Natural killer cell (primary cell): ENCODE data around the gene ARF5. TPM values are rescaled to one million over a fixed set of nuclear protein-coding genes. Genes with fewer than 3 reads are reported as not detected.

ENCODE experiments used
- ATAC-seq, 3 donors: fragments of 150-1000 bp in 2 of 3; fragments of 200-7000 bp in 1 of 3; cut with Tn5 transposase; 1 replicate in 1 of 3; 2 replicates in 2 of 3; pipeline ENCODE4 v1.10.0; 2021; ENCODE audit warnings: mild to moderate bottlenecking in 2 of 3, moderate library complexity in 2 of 3
- DNase-seq, 2 donors: peaks; one replicate each; pipeline versions ENCODE4 v3.0.0 to v3.0.0-alpha.2; 2013 to 2021; ENCODE audit warnings: mixed read lengths in 1 of 2
- H3K27ac ChIP-seq: one replicate; pipeline ENCODE4 v1.5.1; 2013; ENCODE audit warnings: mild to moderate bottlenecking, low read length
- H3K27me3 ChIP-seq: one replicate; pipeline ENCODE4 v1.6.1; 2013; ENCODE audit warnings: low read length; ENCODE audit not compliant: control insufficient read depth, insufficient read depth
- H3K36me3 ChIP-seq: one replicate; pipeline ENCODE4 v1.6.1; 2013; ENCODE audit warnings: low read length; ENCODE audit not compliant: control insufficient read depth, insufficient read depth
- H3K4me1 ChIP-seq: one replicate; pipeline ENCODE4 v1.6.1; 2013; ENCODE audit warnings: low read length; ENCODE audit not compliant: control insufficient read depth, insufficient read depth
- H3K4me3 ChIP-seq: one replicate; pipeline ENCODE4 v1.5.1; 2013; ENCODE audit warnings: low read length
- H3K9me3 ChIP-seq: one replicate; pipeline ENCODE4 v1.6.1; 2013; ENCODE audit warnings: low read length; ENCODE audit not compliant: control insufficient read depth, insufficient read depth
- H3K27ac Mint-ChIP-seq, 2 donors: one replicate each; pipeline ENCODE4 v1.8.0; 2022; ENCODE audit warnings: mild to moderate bottlenecking in 2 of 2, mixed read lengths in 2 of 2, moderate library complexity in 1 of 2
- H3K27me3 Mint-ChIP-seq, 2 donors: one replicate each; pipeline ENCODE4 v1.8.0; 2022; ENCODE audit warnings: low read depth in 2 of 2, mixed read lengths in 2 of 2
- H3K36me3 Mint-ChIP-seq: one replicate; pipeline ENCODE4 v1.8.0; 2022; ENCODE audit warnings: mixed read lengths
- H3K4me1 Mint-ChIP-seq, 2 donors: one replicate each; pipeline ENCODE4 v1.8.0; 2022; ENCODE audit warnings: mixed read lengths in 2 of 2
- H3K4me3 Mint-ChIP-seq: one replicate; pipeline ENCODE4 v1.8.0; 2022; ENCODE audit warnings: mild to moderate bottlenecking, moderate library complexity, mixed read lengths
- H3K9me3 Mint-ChIP-seq, 2 donors: one replicate each; pipeline ENCODE4 v1.8.0; 2022; ENCODE audit warnings: mixed read lengths in 2 of 2
- WGBS: methylation state at CpG from one replicate; pipeline ENCODE4 v1.1.7; 2013; ENCODE audit warnings: missing lambda C conversion rate; ENCODE audit not compliant: insufficient coverage; 5-methylcytosine and 5-hydroxymethylcytosine counted together
- intact Hi-C: fragments of 100-400 bp; cut with micrococcal nuclease; formaldehyde crosslinking; loops from one replicate; pipeline ENCODE4 v1.14.2; 2022
- total RNA-seq, 4 donors: library from RNA; stranded (reverse); fragments of 120-200 nt in 1 of 4; gene quantifications; one replicate each; pipeline versions ENCODE4 v1.2.3 to v1.2.4, GENCODE V29; 2013 to 2022
- TF ChIP-seq, protein P1 (sequence below): fragments of 200-600 bp; IDR thresholded peaks from one replicate; pipeline ENCODE4 v1.8.0; 2022; ENCODE audit warnings: antibody characterized with exemption

ARF5 gene
- total RNA-seq, 3 donors from 2014 or later (not counting 1 experiment from before 2014, with no cell fraction given): 102 to 121 (median 109) TPM

DNA sequence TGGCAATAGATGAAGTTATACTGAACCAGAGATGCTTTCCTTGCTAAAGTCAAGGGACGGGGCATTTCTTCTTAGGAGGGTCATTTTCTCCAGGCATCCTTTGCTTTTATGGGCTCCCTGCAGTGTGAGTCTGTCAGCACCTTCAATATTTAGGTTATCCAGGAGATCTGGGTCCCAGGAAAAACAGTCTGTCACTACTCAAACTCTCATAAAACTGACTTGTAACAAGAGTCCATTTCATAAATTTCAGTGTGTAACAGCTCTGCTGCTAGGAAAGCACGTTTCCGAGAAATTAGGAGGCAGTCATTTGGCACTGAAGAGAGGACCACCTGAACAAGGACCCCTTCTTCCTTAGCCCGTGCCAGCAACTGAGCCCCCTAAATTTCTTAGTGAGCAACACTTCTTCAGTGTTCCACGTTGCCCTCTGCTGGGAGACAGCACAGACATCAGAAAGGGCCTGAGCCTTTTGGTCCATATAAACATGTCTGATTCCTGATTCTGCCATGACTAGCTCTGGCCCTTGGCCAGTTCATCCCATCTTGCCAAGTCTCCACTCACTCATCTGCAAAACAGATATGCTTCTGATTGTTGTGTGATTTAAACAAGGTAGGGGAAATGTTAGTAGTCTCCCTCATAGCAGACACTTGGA lies 10.1 kb upstream of the ARF5 start:
- Histone ChIP-seq H3K27me3 (no peaks in the 10 kb centered on the region), H3K9me3 (no peaks in the 10 kb centered on the region), H3K4me3 (no peak overlapping the region), H3K36me3 (peaks cover 39% of the 10 kb centered on the region), H3K27ac (no peak overlapping the region), H3K4me1 (peaks cover 8% of the 10 kb centered on the region)
- 92% methylated on average over 5 of the region's 5 CpGs for WGBS
- intact Hi-C loops: no loop called here
- Mint-ChIP-seq H3K4me3 (no peak overlapping the region), H3K27me3 (no peaks in the 10 kb centered on the region), H3K36me3 (peaks cover 6% of the 10 kb centered on the region), H3K27ac (no peak overlapping the region), H3K4me1 (peaks cover 36 to 49% of the 10 kb centered on the region in 2 donors), H3K9me3 (no peaks in the 10 kb centered on the region)
- ATAC-seq: no peak
- TF ChIP-seq, protein P1, sequence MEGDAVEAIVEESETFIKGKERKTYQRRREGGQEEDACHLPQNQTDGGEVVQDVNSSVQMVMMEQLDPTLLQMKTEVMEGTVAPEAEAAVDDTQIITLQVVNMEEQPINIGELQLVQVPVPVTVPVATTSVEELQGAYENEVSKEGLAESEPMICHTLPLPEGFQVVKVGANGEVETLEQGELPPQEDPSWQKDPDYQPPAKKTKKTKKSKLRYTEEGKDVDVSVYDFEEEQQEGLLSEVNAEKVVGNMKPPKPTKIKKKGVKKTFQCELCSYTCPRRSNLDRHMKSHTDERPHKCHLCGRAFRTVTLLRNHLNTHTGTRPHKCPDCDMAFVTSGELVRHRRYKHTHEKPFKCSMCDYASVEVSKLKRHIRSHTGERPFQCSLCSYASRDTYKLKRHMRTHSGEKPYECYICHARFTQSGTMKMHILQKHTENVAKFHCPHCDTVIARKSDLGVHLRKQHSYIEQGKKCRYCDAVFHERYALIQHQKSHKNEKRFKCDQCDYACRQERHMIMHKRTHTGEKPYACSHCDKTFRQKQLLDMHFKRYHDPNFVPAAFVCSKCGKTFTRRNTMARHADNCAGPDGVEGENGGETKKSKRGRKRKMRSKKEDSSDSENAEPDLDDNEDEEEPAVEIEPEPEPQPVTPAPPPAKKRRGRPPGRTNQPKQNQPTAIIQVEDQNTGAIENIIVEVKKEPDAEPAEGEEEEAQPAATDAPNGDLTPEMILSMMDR: no peak
- DNase-seq: peak in 1 of 2 donors; percentile 15

DNA sequence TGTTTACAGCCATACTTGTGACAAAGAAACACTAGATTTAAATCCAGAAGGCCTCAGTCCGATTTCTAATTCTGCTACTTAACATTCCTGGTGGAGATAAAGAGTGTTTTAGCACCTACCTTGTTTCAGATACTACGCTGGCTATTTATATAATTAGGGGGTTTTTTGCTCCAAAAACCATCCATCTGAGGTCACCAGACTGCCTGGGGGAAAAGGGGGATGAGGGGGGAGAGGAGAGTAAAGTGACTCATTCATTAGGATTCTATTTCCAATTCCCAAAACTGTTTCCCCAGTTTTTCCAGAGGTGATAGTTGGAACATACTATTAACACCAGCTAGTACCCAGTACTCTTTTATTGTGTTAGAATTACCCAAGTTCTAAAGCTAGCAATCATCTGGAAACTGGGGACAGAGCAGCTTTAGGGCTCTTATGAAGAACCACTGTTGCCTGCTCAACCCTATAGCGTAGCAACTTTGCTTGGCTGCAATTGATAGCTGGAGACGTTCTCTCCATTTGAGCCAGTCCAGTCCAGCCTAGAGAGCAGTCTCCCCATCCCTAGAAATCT lies 9.4 kb upstream of the ARF5 start:
- Mint-ChIP-seq H3K4me3 (no peak overlapping the region), H3K36me3 (peaks cover 8% of the 10 kb centered on the region), H3K27me3 (no peaks in the 10 kb centered on the region), H3K9me3 (no peaks in the 10 kb centered on the region), H3K4me1 (peaks cover 43 to 55% of the 10 kb centered on the region in 2 donors), H3K27ac (peak overlapping the region in 1 of 2 donors; percentile 46)
- H3K4me1 ChIP-seq: peaks cover 12% of the 10 kb centered on the region
- ATAC-seq (no peak), DNase-seq (no peak)
- no peak overlapping the region for H3K27ac ChIP-seq
- H3K36me3 ChIP-seq: peaks cover 39% of the 10 kb centered on the region
- TF ChIP-seq, protein P1: no peak
- H3K27me3 ChIP-seq: no peaks in the 10 kb centered on the region
- intact Hi-C loops: no loop called here
- no peaks in the 10 kb centered on the region for H3K9me3 ChIP-seq
- H3K4me3 ChIP-seq: no peak overlapping the region
- WGBS: 92% methylated on average over 3 of the region's 4 CpGs

DNA sequence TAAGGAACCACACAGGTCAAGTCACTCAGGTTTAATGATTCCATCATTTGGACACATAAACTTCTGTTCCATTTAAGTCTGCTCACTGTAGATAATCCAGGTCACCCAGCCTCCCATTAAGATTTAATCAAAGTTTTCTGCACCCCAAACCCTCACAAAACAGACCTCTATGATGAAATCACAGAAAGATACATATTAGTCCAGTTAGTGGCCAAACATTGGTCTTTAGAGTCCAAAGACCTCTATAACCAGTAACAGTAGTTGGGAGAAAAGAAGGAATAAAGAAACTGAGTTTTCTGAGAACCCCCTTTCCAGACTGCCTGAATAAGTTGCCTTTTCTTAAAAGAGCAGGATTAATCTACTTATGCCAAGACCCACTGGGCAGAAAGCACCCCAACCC lies 7.6 kb upstream of the ARF5 start:
- Histone ChIP-seq H3K4me1 (peaks cover 26% of the 10 kb centered on the region), H3K9me3 (no peaks in the 10 kb centered on the region), H3K27ac (no peak overlapping the region), H3K27me3 (no peaks in the 10 kb centered on the region), H3K4me3 (no peak overlapping the region), H3K36me3 (peaks cover 38% of the 10 kb centered on the region)
- no peak for ATAC-seq
- no peak for DNase-seq
- no peak overlapping the region for H3K4me3 Mint-ChIP-seq
- H3K27me3 Mint-ChIP-seq: no peaks in the 10 kb centered on the region
- H3K36me3 Mint-ChIP-seq: peaks cover 8% of the 10 kb centered on the region
- TF ChIP-seq, protein P1: no peak
- intact Hi-C loops: no loop called here
- no peaks in the 10 kb centered on the region for H3K9me3 Mint-ChIP-seq
- peaks cover 58 to 61% of the 10 kb centered on the region in 2 donors for H3K4me1 Mint-ChIP-seq
- H3K27ac Mint-ChIP-seq: peak overlapping the region; percentile 25 to 46

DNA sequence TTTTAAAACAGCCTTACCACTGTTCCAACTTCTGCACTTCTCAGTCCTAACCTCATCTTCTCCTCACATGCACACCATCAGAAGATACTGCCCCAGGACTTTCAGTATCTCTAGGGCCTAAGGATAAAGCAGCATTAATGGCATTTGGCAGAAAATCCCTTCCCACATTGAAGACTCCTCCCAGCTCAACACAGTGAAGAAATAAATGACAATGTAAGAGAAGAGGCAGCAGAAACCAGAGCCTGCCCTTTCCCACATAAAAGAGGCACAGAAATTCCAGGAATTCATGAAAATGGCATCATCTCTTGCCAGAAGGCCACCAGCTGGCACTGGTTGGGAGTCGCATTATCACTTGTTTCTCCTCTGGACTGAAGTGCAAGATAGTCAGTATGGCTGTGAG lies 6.5 kb upstream of the ARF5 start:
- H3K27me3 Mint-ChIP-seq: no peaks in the 10 kb centered on the region
- H3K27ac Mint-ChIP-seq: no peak overlapping the region

More for the DNA sequence above, 6.5 kb upstream of the ARF5 start:
- intact Hi-C loops: no loop called here
- DNase-seq: no peak
- H3K4me1 Mint-ChIP-seq: peaks cover 63 to 69% of the 10 kb centered on the region in 2 donors
- H3K4me3 ChIP-seq: no peak overlapping the region
- H3K36me3 ChIP-seq: peaks cover 36% of the 10 kb centered on the region
- no peak for ATAC-seq
- peaks cover 29% of the 10 kb centered on the region for H3K4me1 ChIP-seq
- TF ChIP-seq, protein P1: no peak
- H3K9me3 Mint-ChIP-seq: no peaks in the 10 kb centered on the region
- peaks cover 8% of the 10 kb centered on the region for H3K36me3 Mint-ChIP-seq
- H3K9me3 ChIP-seq: no peaks in the 10 kb centered on the region
- 100% methylated on average over 1 of the region's 1 CpG for WGBS
- no peak overlapping the region for H3K27ac ChIP-seq
- no peaks in the 10 kb centered on the region for H3K27me3 ChIP-seq
- H3K4me3 Mint-ChIP-seq: no peak overlapping the region
